ENCODE results near the gene PSMD1. TPM values are rescaled to one million over a fixed set of nuclear protein-coding genes. Genes with fewer than 3 reads are reported as not detected.

Gene PSMD1
- total RNA-seq, 4 donors from 2014 or later: 24.3 to 85.3 (median 74.7) TPM

DNA sequence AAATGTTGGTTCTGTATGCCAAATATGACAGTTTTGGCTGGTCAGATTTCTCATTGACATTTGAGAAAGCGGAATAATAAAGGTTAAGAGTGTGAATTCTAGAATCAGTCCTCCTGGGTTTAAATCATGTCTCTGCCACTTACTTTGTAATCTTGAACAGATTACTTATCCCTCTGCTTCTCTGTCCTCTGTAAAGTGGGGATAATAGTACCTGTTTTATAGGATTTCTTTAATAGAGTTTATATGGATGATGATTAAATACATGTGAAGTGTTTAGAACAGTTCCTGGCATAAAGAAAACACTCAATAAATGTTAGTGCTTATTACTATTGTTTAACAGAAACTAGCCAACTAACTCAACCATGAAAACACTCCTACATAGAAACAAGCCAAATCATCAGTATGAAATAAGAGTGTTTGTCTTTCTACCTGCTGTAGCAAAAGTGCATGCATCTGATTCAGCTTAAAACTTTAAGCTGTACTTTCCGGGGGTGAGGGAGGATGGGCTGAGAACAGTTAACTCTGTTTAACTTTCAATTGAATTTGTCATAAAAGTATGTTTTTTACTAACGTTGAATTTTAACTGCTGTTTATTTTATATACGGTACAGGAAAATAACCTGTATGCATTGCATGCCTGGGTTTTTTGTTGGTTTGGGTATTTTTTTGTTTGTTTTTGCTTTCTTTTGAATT, 61.4 kb downstream of the PSMD1 start:
- DNase-seq: no peak
- Histone ChIP-seq H3K27me3 (no peaks in the 10 kb centered on the region), H3K27ac (peak overlapping the region in 3 of 4 donors; percentile 23 to 51 (median 30)), H3K4me1 (no peaks in the 10 kb centered on the region), H3K4me3 (no peak overlapping the region), H3K36me3 (no peaks in the 10 kb centered on the region), H3K9me3 (no peaks in the 10 kb centered on the region)
- intact Hi-C loops (cut with DNase I; ENCODE audit: low total_unique reads) (no loop called here), in situ Hi-C loops (cut with MboI; ENCODE audit: low pct_ligation_motif_present in 1 of 4, low pct_unique_long_range_greater_than_20kb in 1 of 4, low sequenced_read_pairs in 3 of 4) (loop anchor here in 1 of 4 donors (25.0 kb wide), 1 partner anchor 294 kb away; no protein-coding TSS in a partner anchor)
- no peak for TF ChIP-seq POLR2AphosphoS5 (IDR thresholded peaks at IDR 0.05)
- TF ChIP-seq POLR2A (IDR thresholded peaks at IDR 0.05): no peak
- TF ChIP-seq CTCF (IDR thresholded peaks at IDR 0.05): no peak
- TF ChIP-seq EP300 (IDR thresholded peaks at IDR 0.05; ENCODE audit: low read depth): no peak
- 35 to 43% methylated on average over 4 of the region's 4 CpGs for WGBS, 2 donors (ENCODE audit: low coverage in 1 of 2)

- H3K9me3 ChIP-seq: no peaks in the 10 kb centered on the region
- TF ChIP-seq CTCF (IDR thresholded peaks at IDR 0.05) (no peak), POLR2A (IDR thresholded peaks at IDR 0.05) (no peak), EP300 (IDR thresholded peaks at IDR 0.05; ENCODE audit: low read depth) (no peak), POLR2AphosphoS5 (IDR thresholded peaks at IDR 0.05) (no peak)
- 52 to 69% methylated on average over 2 of the region's 2 CpGs for WGBS, 2 donors (ENCODE audit: low coverage in 1 of 2)
- peak overlapping the region in 3 of 4 donors; percentile 23 to 51 (median 30) for H3K27ac ChIP-seq
- in situ Hi-C loops (cut with MboI; ENCODE audit: low pct_ligation_motif_present in 1 of 4, low pct_unique_long_range_greater_than_20kb in 1 of 4, low sequenced_read_pairs in 3 of 4) (loop anchor here in 1 of 4 donors (25.0 kb wide), 1 partner anchor 294 kb away; no protein-coding TSS in a partner anchor), intact Hi-C loops (cut with DNase I; ENCODE audit: low total_unique reads) (no loop called here)
- H3K27me3 ChIP-seq: no peaks in the 10 kb centered on the region
- no peaks in the 10 kb centered on the region for H3K36me3 ChIP-seq
- no peaks in the 10 kb centered on the region for H3K4me1 ChIP-seq
- H3K4me3 ChIP-seq: no peak overlapping the region
- no peak for DNase-seq
These were observed 61.9 kb downstream of the PSMD1 start for GRCh38 chr2:231118614-231118942.

GRCh38 chr2:231123362-231123898, 66.8 kb downstream of the PSMD1 start:
- H3K27me3 ChIP-seq: no peaks in the 10 kb centered on the region
- H3K4me1 ChIP-seq: peaks cover 0 to 7% (median 2%) of the 10 kb centered on the region in 4 donors
- WGBS, 2 donors (ENCODE audit: low coverage in 1 of 2): 58 to 84% methylated on average over 4 of the region's 4 CpGs
- H3K36me3 ChIP-seq: no peaks in the 10 kb centered on the region
- H3K4me3 ChIP-seq: peak overlapping the region in 1 of 4 donors; percentile 0
- in situ Hi-C loops (cut with MboI; ENCODE audit: low pct_ligation_motif_present in 1 of 4, low pct_unique_long_range_greater_than_20kb in 1 of 4, low sequenced_read_pairs in 3 of 4) (loop anchor here in 1 of 4 donors (25.0 kb wide), 1 partner anchor 289 kb away; no protein-coding TSS in a partner anchor), intact Hi-C loops (cut with DNase I; ENCODE audit: low total_unique reads) (no loop called here)
- DNase-seq: no peak
- peak overlapping the region; percentile 3 to 75 (median 41) for H3K27ac ChIP-seq
- no peaks in the 10 kb centered on the region for H3K9me3 ChIP-seq
- no peak for TF ChIP-seq POLR2AphosphoS5 (IDR thresholded peaks at IDR 0.05)
- TF ChIP-seq POLR2A (IDR thresholded peaks at IDR 0.05): no peak
- no peak for TF ChIP-seq CTCF (IDR thresholded peaks at IDR 0.05)
- no peak for TF ChIP-seq EP300 (IDR thresholded peaks at IDR 0.05; ENCODE audit: low read depth)

GRCh38 chr2:231124838-231125568, 68.3 kb downstream of the PSMD1 start, which contains the start of gene HTR2B:
TSS of gene HTR2B (minus strand) at chr2:231125042. CDS start at chr2:231123764, 1,278 bp downstream.
- no peaks in the 10 kb centered on the region for H3K27me3 ChIP-seq
- no peak within 1 kb of the TSS for H3K4me3 ChIP-seq
- no peaks in the 10 kb centered on the region for H3K36me3 ChIP-seq
- no peak for DNase-seq
- no peaks in the 10 kb centered on the region for H3K9me3 ChIP-seq
- WGBS, 2 donors (ENCODE audit: low coverage in 1 of 2): 63 to 67% methylated on average over 5 of the region's 5 CpGs
- peaks cover 0 to 11% (median 2%) of the 10 kb centered on the region in 4 donors for H3K4me1 ChIP-seq
- intact Hi-C loops (cut with DNase I; ENCODE audit: low total_unique reads) (no loop called here), in situ Hi-C loops (cut with MboI; ENCODE audit: low pct_ligation_motif_present in 1 of 4, low pct_unique_long_range_greater_than_20kb in 1 of 4, low sequenced_read_pairs in 3 of 4) (loop anchor here in 1 of 4 donors (25.0 kb wide), 1 partner anchor 287 kb away; no protein-coding TSS in a partner anchor)
- TF ChIP-seq EP300 (IDR thresholded peaks at IDR 0.05; ENCODE audit: low read depth) (no peak), POLR2A (IDR thresholded peaks at IDR 0.05) (no peak), CTCF (IDR thresholded peaks at IDR 0.05) (no peak), POLR2AphosphoS5 (IDR thresholded peaks at IDR 0.05) (no peak)
- peak within 1 kb of the TSS; percentile 3 to 75 (median 41) for H3K27ac ChIP-seq
